HepG2 (cell line): ENCODE results near the gene ATRAID. TPM values are rescaled to one million over a fixed set of nuclear protein-coding genes. Genes with fewer than 3 reads are reported as not detected.
A peak's percentile ranks its signal among the peaks of the same experiment; 100 is the strongest.

ENCODE experiments used
- BATF2 ChIP-seq: sonication (generic); formaldehyde crosslinking; IDR thresholded peaks from 2 replicates; pipeline ENCODE4 v1.8.0; 2022; ENCODE audit warnings: mild to moderate bottlenecking, missing genetic modification reagents, moderate library complexity
- DRAP1 ChIP-seq: IDR thresholded peaks from 2 replicates; pipeline ENCODE4 v1.6.1; 2016; ENCODE audit warnings: missing genetic modification reagents, missing compliant biosample characterization
- FOXP4 ChIP-seq: sonication (generic); formaldehyde crosslinking; IDR thresholded peaks from 2 replicates; pipeline ENCODE4 v1.4.0; 2020; ENCODE audit warnings: missing genetic modification reagents
- RFX3 ChIP-seq: IDR thresholded peaks from 2 replicates; pipeline ENCODE4 v1.6.1; 2016; ENCODE audit warnings: missing biosample characterization, missing genetic modification reagents
- RNF2 ChIP-seq: fragments of 450-650 bp; conservative IDR thresholded peaks from 2 replicates; pipeline ENCODE4 v1.6.1; 2016; ENCODE audit warnings: low read depth
- SAP130 ChIP-seq: IDR thresholded peaks from 2 replicates; pipeline ENCODE4 v1.6.1; 2016; ENCODE audit warnings: low read depth
- TBX2 ChIP-seq: sonication (generic); formaldehyde crosslinking; IDR thresholded peaks from 2 replicates; pipeline ENCODE4 v1.5.0; 2020; ENCODE audit warnings: missing genetic modification reagents, mild to moderate bottlenecking, borderline replicate concordance
- TFE3 ChIP-seq: IDR thresholded peaks from 2 replicates; pipeline ENCODE4 v1.6.1; 2016
- ZGPAT ChIP-seq: IDR thresholded peaks from 2 replicates; pipeline ENCODE4 v1.6.1; 2016; ENCODE audit warnings: mild to moderate bottlenecking
- ZHX2 ChIP-seq, 2 experiments: sonication (generic) in 1 of 2; formaldehyde crosslinking in 1 of 2; IDR thresholded peaks; 2 replicates each; pipeline versions ENCODE4 v1.6.1 to v1.9.0; 2014 to 2022; ENCODE audit warnings: antibody characterized with exemption in 1 of 2, borderline replicate concordance in 1 of 2, inconsistent platforms in 1 of 2, low read depth in 1 of 2, missing genetic modification reagents in 1 of 2
- ZNF18 ChIP-seq: sonication (generic); formaldehyde crosslinking; IDR thresholded peaks from 2 replicates; pipeline ENCODE4 v1.8.0; 2022; ENCODE audit warnings: mild to moderate bottlenecking, missing genetic modification reagents; ENCODE audit not compliant: insufficient replicate concordance
- ZNF382 ChIP-seq: sonication (generic); formaldehyde crosslinking; IDR thresholded peaks from 2 replicates; pipeline ENCODE4 v1.5.0; 2020; ENCODE audit warnings: missing genetic modification reagents, mild to moderate bottlenecking, borderline replicate concordance
- ZNF781 ChIP-seq: sonication (generic); formaldehyde crosslinking; IDR thresholded peaks from 2 replicates; pipeline ENCODE4 v1.5.1; 2020; ENCODE audit warnings: borderline replicate concordance, mild to moderate bottlenecking, missing genetic modification reagents; ENCODE audit errors: not compliant biosample characterization
- polyA plus RNA-seq, 8 experiments: library from polyadenylated mRNA; depleted of rRNA in 3 of 8; stranded (reverse) in 7 of 8; unstranded in 1 of 8; fragments of >200 nt; fragmentation: Illumina TruSeq in 4 of 8; extraction: Trizol in 4 of 8; gene quantifications; 2 replicates each; pipeline versions ENCODE4 v1.2.1 to v1.2.3, GENCODE V29; 2011 to 2016; ENCODE audit warnings: low read depth in 4 of 8, missing spikeins in 1 of 8, mixed read lengths in 1 of 8; ENCODE audit not compliant: insufficient read depth in 1 of 8
- total RNA-seq, 5 experiments: library from RNA; depleted of rRNA; stranded (reverse); fragments of >200 nt; fragmentation: Illumina TruSeq; extraction: Trizol; gene quantifications; 2 replicates each; pipeline ENCODE4 v1.2.3, GENCODE V29; 2016; ENCODE audit warnings: low read depth in 1 of 5

The ATRAID gene
- total and polyA plus RNA-seq, 2 of the 13 experiments (the other 11 are each of a cell fraction or from before 2014, with no cell fraction given): 207 to 382 TPM

GRCh38 chr2:27211943-27212625 is at the start of gene ATRAID, which contains the start of gene SLC5A6 (continued):
- peak; percentile 81 for TF ChIP-seq ZHX2 (IDR thresholded peaks at IDR 0.05; ENCODE audit: low read depth)
- TF ChIP-seq ZHX2 (CRISPR knock-in tag; IDR thresholded peaks at IDR 0.05; ENCODE audit: borderline replicate concordance): no peak; the same call in none of the 2 replicates
- no peak for TF ChIP-seq ZNF382 (CRISPR knock-in tag)
- peak; percentile 64 for TF ChIP-seq TFE3 (CRISPR knock-in tag)
- TF ChIP-seq RFX3 (CRISPR knock-in tag): no peak
- peak; percentile 94 for TF ChIP-seq ZNF781 (CRISPR knock-in tag)
- peak; percentile 89 for TF ChIP-seq DRAP1 (CRISPR knock-in tag)
- TF ChIP-seq ZGPAT (CRISPR knock-in tag): peak; percentile 76
- TF ChIP-seq ZNF18 (CRISPR knock-in tag): peak; percentile 77
- TF ChIP-seq RNF2: peak; percentile 53
- 0 out of 2 replicates have a peak, but pooled peaks have one; percentile 36 for TF ChIP-seq BATF2
- TF ChIP-seq SAP130 (CRISPR knock-in tag): peak; percentile 79
- peak; percentile 16; the same call in 1 of the 2 replicates for TF ChIP-seq FOXP4 (CRISPR knock-in tag)
- TF ChIP-seq TBX2: peak; percentile 90
